Astrocyte (in vitro differentiated cells and primary cell): ENCODE results near the gene MYPOP. TPM values are rescaled to one million over a fixed set of nuclear protein-coding genes. Genes with fewer than 3 reads are reported as not detected.
A peak's percentile ranks its signal among the peaks of the same experiment; 100 is the strongest.

Experiments used
- DNase-seq: peaks from one replicate; pipeline ENCODE4 v3.0.0-alpha.2; 2010; ENCODE audit warnings: low read depth
- FAIRE-seq: peaks from 2 replicates; lab custom pipeline; 2011; peaks lifted over from hg19 to GRCh38; lab: Jason Lieb, UNC
- H2AFZ ChIP-seq: 2 replicates; pipeline ENCODE4 v1.6.0; 2012; ENCODE audit warnings: low read depth, low read length, inconsistent platforms
- H3K27ac ChIP-seq: 2 replicates; pipeline ENCODE4 v1.5.1; 2011; ENCODE audit warnings: low read depth, low read length, inconsistent platforms
- H3K27me3 ChIP-seq: 2 replicates; pipeline ENCODE4 v1.6.0; 2011; ENCODE audit warnings: low read length, inconsistent platforms; ENCODE audit not compliant: insufficient read depth
- H3K36me3 ChIP-seq: 2 replicates; pipeline ENCODE4 v1.5.1; 2011; ENCODE audit warnings: low read length, inconsistent platforms; ENCODE audit not compliant: insufficient read depth
- H3K4me1 ChIP-seq: 2 replicates; pipeline ENCODE4 v1.5.1; 2011; ENCODE audit warnings: low read length, inconsistent platforms; ENCODE audit not compliant: insufficient read depth
- H3K4me2 ChIP-seq: 2 replicates; pipeline ENCODE4 v1.6.0; 2012; ENCODE audit warnings: low read length, inconsistent platforms
- H3K4me3 ChIP-seq: 2 replicates; pipeline ENCODE4 v1.5.1; 2011; ENCODE audit warnings: low read depth, mild to moderate bottlenecking, low read length, inconsistent platforms; ENCODE audit not compliant: insufficient read depth
- H3K79me2 ChIP-seq: 2 replicates; pipeline ENCODE4 v1.6.0; 2012; ENCODE audit warnings: mild to moderate bottlenecking, low read length, inconsistent platforms; ENCODE audit not compliant: insufficient read depth
- H3K9ac ChIP-seq: 2 replicates; pipeline ENCODE4 v1.6.0; 2012; ENCODE audit warnings: mild to moderate bottlenecking, low read length, inconsistent platforms
- H3K9me3 ChIP-seq: 2 replicates; pipeline ENCODE4 v1.5.1; 2012; ENCODE audit warnings: low read depth, mild to moderate bottlenecking, low read length, inconsistent platforms; ENCODE audit not compliant: insufficient read depth
- H4K20me1 ChIP-seq: 2 replicates; pipeline ENCODE4 v1.6.0; 2012; ENCODE audit warnings: low read length, inconsistent platforms; ENCODE audit not compliant: insufficient read depth
- H3K27ac Mint-ChIP-seq: one replicate; pipeline ENCODE4 v1.8.0; 2021; ENCODE audit warnings: mild to moderate bottlenecking, mixed read lengths; ENCODE audit not compliant: unreplicated experiment
- H3K27me3 Mint-ChIP-seq: one replicate; pipeline ENCODE4 v1.8.0; 2021; ENCODE audit warnings: low read depth, mixed read lengths; ENCODE audit not compliant: unreplicated experiment
- H3K36me3 Mint-ChIP-seq: one replicate; pipeline ENCODE4 v1.8.0; 2021; ENCODE audit warnings: low read depth, mixed read lengths; ENCODE audit not compliant: unreplicated experiment
- H3K4me1 Mint-ChIP-seq: one replicate; pipeline ENCODE4 v1.8.0; 2021; ENCODE audit warnings: low read depth, mixed read lengths; ENCODE audit not compliant: unreplicated experiment
- H3K4me3 Mint-ChIP-seq: one replicate; pipeline ENCODE4 v1.8.0; 2021; ENCODE audit warnings: mild to moderate bottlenecking, moderate library complexity, mixed read lengths; ENCODE audit not compliant: unreplicated experiment
- H3K9me3 Mint-ChIP-seq: one replicate; pipeline ENCODE4 v1.8.0; 2021; ENCODE audit warnings: mild to moderate bottlenecking, mixed read lengths; ENCODE audit not compliant: unreplicated experiment
- CTCF ChIP-seq: IDR thresholded peaks from 2 replicates; pipeline ENCODE4 v1.5.1; 2011; ENCODE audit warnings: low read depth, mild to moderate bottlenecking, inconsistent platforms, low read length, moderate library complexity; ENCODE audit not compliant: insufficient read depth
- EZH2 ChIP-seq: IDR thresholded peaks from 2 replicates; pipeline ENCODE4 v1.6.1; 2012; ENCODE audit warnings: mild to moderate bottlenecking, low read length, inconsistent platforms; ENCODE audit not compliant: insufficient read depth
- total RNA-seq: library from RNA; stranded (reverse); gene quantifications from 2 replicates; pipeline ENCODE4 v1.2.1, GENCODE V29; 2021

Gene MYPOP
- total RNA-seq, 1 donor from 2014 or later = 11.0 TPM

- H3K27ac ChIP-seq = no peak overlapping the region
- FAIRE-seq (no peak), DNase-seq (no peak)
- TF ChIP-seq EZH2 (peak; percentile 97), CTCF (no peak)
- Mint-ChIP-seq H3K4me1 (peaks cover 2% of the 10 kb centered on the region), H3K27ac (no peak overlapping the region), H3K36me3 (no peaks in the 10 kb centered on the region), H3K4me3 (peak overlapping the region; percentile 76), H3K27me3 (peaks cover 25% of the 10 kb centered on the region), H3K9me3 (no peaks in the 10 kb centered on the region)
- no peaks in the 10 kb centered on the region for H3K9me3 ChIP-seq
- H3K4me2 ChIP-seq = peak overlapping the region; percentile 77
- H3K9ac ChIP-seq = no peak overlapping the region
- peaks cover 4% of the 10 kb centered on the region for H3K36me3 ChIP-seq
- H3K27me3 ChIP-seq = peaks cover 33% of the 10 kb centered on the region
- H2AFZ ChIP-seq = peak overlapping the region; percentile 63
- H3K4me1 ChIP-seq = peaks cover 3% of the 10 kb centered on the region
- H3K79me2 ChIP-seq = peaks cover 30% of the 10 kb centered on the region
- H4K20me1 ChIP-seq = peaks cover 5% of the 10 kb centered on the region
- no peak overlapping the region for H3K4me3 ChIP-seq
Observed at GRCh38 chr19:45864629-45865082, 37.8 kb downstream of the MYPOP start.

GRCh38 chr19:45863840-45864628, 38.4 kb downstream of the MYPOP start, which contains the start of gene FOXA3:
FOXA3 (plus strand) TSS chr19:45864326; CDS start chr19:45864457, 131 bp downstream.
- FAIRE-seq (no peak), DNase-seq (no peak)
- peaks cover 3% of the 10 kb centered on the region for H3K4me1 ChIP-seq
- H3K27me3 ChIP-seq = peaks cover 33% of the 10 kb centered on the region
- Mint-ChIP-seq H3K4me3 (peak within 1 kb of the TSS; percentile 90), H3K36me3 (no peaks in the 10 kb centered on the region), H3K27me3 (peaks cover 25% of the 10 kb centered on the region), H3K9me3 (no peaks in the 10 kb centered on the region), H3K27ac (peak within 1 kb of the TSS; percentile 97), H3K4me1 (peaks cover 2% of the 10 kb centered on the region)
- H3K36me3 ChIP-seq = peaks cover 5% of the 10 kb centered on the region
- no peak within 1 kb of the TSS for H3K27ac ChIP-seq
- TF ChIP-seq EZH2 = peak; percentile 97
- TF ChIP-seq CTCF = peak; percentile 17
- H3K9ac ChIP-seq = peak within 1 kb of the TSS; percentile 17
- H3K4me3 ChIP-seq = peak within 1 kb of the TSS; percentile 24
- peak within 1 kb of the TSS; percentile 77 for H3K4me2 ChIP-seq
- H3K9me3 ChIP-seq = no peaks in the 10 kb centered on the region
- H3K79me2 ChIP-seq = peaks cover 37% of the 10 kb centered on the region
- H4K20me1 ChIP-seq = peaks cover 8% of the 10 kb centered on the region
- peak within 1 kb of the TSS; percentile 72 for H2AFZ ChIP-seq
